ENCODE measurements around the gene C17orf114.

The C17orf114 gene

DNA sequence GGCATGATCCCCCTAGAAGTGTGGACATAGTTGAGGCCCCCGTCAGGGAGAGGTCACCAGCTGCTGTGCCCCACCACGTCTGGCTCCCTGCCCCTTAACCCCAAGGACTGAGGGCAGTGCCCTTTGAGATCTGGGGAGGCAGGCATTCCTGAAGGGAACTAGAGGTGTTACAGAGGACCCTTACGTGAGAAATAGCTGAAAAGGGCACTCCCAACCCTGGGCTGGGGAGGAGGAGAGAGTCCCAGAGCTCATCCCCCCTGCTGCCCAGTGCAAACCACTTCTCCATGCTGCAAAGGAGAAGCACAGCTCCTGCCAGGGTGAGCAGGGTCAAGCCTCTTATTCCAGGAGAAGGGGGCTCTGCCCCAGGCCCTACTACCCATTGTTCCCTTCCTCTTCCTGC is 20.7 kb upstream of the C17orf114 start:
- no peak for DNase-seq

DNA sequence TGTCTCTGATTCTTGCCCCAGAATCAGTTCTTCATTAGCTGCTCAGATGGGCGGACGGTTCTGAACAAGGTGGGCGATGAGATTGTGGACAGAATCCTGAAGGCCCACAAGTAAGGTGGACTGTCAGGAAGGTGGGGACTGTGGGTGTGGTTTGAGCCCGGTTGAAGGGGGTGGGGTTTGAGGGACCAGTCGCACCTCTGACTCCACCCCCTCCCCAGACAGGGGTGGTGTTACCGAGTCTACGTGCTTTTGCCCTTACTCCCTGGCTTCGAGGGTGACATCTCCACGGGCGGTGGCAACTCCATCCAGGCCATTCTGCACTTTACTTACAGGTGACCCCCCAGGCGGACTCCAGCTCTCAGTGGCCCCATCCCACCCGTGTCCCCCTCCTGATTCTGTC is 16.1 kb upstream of the C17orf114 start:
- DNase-seq, result no peak

DNA sequence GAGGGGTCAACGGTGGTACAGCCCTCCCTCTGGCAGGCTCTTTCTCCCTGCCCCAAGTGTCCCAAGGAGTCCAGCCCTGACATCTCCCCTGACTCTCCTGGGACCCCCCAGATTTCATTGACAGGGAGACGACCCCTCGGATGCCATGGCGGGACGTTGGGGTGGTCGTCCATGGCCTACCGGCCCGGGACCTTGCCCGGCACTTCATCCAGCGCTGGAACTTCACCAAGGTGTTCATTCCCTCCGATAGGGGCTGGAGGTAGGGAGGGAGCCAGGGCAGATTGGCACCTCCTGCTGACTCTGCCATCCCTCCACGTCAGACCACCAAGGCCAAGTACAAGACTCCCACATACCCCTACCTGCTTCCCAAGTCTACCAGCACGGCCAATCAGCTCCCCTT is 14.7 kb upstream of the C17orf114 start:
- no peak for DNase-seq

DNA sequence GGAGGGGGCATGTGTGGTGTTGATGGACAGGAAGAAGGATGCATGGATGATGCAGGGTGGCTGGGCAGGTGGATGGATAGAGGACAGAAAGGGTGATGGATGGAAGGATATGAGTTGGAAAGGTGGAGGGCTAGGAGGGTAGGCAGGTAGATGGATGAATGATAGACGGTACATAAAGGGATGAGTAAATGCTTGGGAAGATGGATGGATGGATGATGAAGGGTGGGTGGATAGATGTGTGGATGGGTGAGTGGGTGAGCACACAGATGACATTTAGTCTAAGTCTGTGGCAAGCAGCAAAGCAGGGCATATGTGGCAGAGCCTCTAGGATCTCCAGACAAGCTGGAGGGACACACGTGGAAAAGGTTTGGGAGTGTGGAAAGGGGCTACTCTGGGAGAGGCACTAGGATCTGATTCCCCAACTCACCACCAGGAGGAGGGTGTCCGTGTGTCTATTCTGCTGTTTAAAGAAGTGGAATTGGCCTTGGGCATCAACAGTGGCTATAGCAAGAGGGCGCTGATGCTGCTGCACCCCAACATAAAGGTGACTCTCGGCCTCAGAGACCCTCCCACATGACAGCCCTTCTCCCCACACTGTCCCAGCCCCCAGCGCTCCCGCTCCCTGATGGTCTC is 13.0 kb upstream of the C17orf114 start:
- DNase-seq, result no peak

DNA sequence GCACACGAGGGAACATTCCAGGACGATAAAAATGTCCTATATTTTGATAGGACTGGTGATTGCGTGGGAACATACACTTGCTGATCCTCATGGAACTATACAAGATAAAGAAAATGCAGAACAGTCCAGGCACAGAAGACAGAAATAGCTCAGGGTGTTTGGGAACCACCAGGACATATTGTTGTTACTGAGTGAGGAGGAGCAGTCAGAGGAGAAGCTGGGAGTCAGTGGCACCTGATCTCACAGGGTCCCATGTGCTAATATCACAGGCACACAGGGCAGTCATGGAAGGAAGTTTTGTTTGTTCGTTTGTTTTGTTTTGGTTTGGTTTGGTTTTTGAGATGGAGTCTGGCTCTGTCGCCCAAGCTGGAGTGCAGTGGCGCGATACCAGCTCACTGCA is 10.6 kb upstream of the C17orf114 start:
- no peak for DNase-seq

DNA sequence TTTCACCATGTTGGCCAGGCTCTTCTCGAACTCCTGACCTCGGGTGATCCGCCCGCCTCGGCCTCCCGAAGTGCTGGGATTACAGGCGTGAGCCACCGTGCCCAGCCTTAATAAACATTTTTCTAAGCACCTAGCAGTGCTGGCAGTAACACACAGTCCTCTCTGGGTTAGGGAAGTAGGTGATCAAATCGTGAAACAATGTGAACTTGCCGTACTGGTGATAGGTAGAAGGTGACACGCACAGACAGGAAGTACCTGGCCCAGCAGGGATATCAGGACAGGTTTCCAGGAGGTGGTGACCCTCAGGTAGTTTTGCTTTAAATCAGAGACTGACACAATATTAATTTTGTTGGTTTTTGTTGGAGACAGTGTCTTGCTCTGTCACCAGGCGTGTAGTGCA is 9.3 kb upstream of the C17orf114 start:
- DNase-seq, result no peak

DNA sequence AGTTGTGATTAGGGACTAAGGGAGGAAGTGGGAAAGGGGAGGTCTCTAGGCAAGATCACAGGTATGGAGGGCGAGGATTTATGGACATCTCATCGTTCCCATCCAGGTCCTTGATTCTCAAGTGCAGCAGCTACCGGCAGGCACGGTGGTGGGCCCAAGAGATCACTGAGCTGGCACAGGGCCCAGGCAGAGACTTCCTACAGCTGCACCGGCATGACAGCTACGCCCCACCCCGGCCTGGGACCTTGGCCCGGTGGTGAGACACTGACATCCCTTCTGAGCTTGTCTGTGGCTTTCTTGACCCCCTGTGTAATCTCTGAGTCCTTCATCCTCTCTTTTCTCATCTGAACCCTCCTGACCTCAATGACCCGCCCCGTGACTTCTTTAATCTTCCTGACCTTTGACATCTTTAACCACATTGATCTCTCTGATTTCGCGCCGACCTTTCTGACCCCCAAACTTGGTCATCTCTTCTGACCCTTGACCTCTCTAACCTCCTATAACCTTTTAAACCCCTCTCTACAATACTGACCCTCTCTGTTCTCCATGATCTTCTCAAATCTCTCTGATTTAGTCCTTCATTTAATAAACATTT is 8.7 kb upstream of the C17orf114 start:
- no peak for DNase-seq

DNA sequence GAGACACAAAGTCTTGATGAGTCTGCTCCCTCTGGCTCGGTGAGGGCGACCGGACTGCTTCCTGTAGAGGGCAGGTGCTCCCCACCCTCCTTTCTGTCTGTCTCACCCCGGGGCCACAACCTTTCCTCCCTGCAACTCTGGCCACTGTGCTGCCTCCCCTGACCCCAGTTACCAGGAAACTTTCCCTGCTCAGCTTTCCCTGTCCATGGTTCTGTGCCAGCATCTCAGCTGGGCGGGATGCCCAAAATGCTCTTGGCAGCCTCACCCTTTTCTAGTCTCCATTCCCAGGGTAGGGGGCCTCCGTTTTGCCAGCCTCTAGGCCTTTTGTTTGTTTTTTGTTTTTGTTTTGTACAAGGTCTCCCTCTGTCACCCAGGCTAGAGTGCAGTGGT is 6.2 kb upstream of the C17orf114 start:
- DNase-seq, result no peak

DNA sequence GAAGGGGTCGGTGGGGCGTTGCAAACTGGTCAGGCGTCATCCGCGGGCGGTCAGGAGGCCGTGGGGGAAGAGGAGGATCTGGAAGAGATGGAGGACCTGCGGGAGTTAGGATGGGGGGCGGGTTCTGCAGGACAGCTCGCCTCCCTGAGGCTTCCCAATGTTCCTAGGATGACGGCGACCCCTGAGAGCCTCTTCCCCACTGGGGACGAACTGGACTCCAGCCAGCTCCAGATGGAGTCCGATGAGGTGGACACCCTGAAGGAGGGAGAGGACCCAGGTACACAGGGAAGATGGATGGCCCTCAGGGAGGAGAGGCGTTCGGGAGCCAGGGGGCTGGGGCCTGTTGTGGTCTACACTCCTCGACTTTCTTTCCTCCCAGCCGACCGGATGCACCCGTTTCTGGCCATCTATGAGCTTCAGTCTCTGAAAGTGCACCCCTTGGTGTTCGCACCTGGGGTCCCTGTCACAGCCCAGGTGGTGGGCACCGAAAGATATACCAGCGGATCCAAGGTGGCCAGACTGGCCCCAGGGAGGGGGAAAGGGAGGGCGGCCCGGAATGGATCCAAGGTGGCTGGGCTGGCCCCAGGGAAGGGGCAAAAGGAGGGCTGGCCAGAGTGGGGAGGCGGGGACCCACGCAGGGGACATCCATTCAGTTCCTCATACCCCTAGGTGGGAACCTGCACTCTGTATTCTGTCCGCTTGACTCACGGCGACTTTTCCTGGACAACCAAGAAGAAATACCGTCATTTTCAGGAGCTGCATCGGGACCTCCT is 5.7 kb upstream of the C17orf114 start:
- DNase-seq, result no peak

DNA sequence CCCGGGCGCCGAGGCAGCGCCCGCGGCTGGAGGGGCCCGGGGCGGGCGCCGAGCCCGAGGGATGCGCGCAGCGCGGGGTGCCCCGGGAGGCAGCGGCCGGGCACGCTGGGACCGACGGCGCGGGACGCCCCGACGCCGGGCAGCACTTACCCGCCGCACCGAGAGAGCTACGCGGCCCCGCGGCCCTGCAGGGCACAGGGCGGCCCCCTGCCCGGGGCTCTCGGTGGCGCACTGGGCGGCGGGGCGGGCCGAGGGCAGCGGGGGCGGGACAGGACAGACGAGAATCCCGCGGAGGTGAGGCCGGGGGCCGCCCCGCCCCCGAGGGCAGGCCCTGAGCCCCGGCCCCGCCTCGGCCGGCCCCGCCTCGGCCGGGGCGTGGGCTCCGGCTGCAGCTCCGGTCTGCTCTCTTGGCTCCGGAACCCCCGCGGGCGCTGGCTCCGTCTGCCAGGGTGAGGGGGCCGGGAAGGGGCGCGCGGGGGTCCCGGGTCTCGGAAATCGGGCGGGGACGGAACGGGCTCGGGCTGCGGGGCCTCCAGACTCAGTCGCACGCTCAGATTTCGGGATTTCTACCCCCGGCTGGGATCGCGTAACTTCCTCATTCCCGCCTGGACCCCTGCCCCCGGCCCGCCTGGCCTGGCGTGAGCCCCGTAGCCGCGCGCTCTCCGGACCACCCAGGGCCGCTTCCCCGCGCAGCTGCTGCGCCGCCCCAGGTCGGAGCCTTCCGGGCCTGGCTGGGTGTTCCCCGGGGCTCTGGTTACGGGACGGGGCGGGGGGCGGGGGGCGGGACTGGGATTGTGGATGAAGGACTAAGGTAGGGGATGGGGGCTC is 4.9 kb upstream of the C17orf114 start, which contains the start of gene PLD2:
Gene PLD2 (plus strand): TSS at position 376 of the 828 bp plus-strand sequence. CDS start 621 bp downstream, outside the sequence.
- DNase-seq, result peak; percentile 60

DNA sequence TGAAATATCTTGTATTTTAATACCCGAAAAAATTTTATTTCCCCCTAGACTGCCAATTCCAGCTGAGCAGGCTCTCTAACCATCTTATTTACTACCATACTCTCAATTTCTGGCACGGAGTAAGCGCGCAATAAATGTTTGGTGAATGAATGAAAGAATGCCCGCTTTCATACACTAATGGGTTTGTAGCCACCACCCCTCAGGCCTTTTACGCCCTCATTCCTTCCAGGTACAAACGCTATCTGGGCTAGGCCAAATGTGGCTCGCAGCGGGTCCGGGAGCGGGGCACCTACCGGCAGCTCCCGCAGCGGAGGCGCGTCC is 4.3 kb upstream of the C17orf114 start:
- DNase-seq, result no peak

DNA sequence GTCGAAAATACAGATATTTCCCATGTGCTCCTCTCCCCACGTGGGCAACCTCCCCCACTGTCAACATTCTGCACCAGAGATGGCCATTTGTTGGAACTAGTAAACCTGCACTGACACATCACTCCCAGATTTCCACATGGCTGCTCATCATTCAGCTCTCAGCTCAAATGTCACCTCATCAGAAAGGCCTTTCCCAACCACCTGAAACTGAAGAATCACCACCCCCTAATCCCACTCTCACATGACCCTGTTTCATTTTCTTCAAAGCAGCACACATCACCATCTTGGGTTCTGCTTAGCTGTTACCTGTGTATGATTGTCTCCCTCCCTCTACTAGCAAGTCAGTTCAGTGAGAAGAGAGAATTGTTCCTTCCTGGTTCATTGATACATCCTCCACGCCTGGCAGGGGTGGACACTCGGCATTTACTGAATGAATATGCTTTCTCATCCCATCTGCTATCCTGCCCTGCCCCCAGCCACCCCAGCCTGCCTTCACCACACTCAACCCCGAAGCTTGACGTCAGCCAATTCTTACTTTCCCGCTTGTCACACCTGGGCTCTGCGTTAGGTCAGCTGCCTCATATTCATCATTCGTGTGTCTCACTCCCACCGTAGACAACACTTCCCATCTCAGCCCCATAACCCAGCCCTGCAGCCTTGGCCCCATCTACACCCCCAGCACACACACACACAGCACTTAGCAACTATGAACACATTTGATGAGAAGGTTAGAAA is 1.5 kb downstream of the C17orf114 start:
- DNase-seq, result no peak

DNA sequence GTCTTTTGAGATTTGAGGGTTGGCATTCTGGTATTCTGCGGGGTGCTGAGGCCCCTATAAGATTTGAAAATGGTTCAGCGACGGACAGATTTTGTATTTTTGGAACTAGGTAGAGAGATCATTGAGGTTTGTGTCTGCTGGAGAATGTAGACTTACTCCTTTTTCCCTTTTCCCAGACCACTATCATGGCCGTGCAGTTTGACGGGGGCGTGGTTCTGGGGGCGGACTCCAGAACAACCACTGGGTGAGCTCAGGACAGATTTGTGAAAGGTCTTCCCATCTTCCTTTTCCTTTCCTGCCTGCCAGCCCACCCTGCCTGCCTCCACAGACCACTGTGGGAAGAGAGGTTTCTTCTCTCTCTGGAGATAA is 5.6 kb downstream of the C17orf114 start:
- no peak for DNase-seq

DNA sequence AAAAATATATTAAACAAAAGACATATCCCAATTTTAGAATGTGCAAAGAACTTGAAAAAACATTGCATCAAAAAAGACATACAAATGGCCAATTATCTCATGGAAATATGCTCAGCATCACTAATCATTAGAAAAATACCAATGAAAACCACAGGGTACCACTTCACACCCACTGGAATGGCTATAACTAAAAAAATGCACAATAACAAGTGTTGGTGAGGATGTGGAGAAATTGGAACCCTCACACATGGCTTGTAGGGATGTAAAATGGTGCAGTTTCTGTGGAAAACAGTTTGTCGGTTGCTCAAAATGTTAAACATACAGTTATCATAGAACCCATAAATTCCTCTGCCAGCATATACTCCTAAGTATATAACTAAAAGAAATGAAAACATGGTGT is 7.0 kb downstream of the C17orf114 start:
- no peak for DNase-seq

DNA sequence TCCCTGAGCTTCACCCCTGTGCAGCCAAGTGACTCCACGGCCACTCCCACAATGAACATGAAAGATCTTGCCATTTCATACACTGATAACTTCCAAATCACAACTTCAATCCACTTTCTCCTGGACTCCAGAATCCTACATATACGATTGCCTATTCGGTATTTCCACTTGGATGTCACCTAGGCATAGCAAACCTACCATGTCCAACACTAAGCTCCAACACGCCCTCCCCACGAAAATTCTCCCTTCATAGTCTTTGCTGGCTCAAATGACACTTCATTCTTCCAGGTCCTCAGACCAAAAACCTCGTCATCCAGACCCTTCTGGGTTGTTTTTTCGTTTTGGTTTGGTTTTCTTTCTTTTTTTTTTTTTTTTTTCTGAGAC is 11.4 kb downstream of the C17orf114 start:
- DNase-seq, result no peak

DNA sequence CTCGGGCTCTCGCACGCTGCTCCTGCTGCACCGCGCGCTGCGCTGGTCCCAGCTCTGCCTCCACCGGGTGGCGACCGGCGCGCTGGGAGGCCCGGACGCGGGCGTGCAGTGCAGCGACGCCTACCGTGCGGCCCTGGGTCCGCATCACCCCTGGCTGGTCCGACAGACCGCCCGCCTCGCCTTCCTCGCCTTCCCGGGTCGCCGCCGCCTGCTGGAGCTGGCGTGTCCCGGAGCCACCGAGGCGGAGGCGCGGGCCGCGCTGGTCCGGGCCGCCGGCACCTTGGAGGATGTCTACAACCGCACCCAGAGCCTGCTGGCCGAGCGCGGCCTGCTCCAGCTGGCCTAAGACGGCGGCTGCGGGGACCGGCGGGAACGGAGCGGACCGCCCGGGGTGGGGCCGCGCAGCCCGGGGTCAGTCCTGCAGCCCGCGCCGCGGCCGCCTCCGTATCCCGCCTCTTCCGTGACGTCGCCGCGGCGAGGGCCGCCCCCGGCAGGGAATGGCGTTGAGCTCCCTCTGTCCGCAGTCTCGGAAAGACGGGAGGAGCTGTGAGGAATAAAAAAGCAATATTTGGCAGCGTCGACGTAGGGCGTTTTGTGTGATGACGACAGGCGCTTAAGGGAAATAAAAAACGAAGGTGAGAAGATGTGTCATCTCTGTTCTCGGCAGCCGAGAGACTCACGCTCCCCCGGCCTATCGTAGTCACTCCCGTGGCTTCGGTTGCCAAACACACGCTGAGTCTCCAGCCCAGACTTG is 12.0 kb downstream of the C17orf114 start:
- DNase-seq, result peak; percentile 80

DNA sequence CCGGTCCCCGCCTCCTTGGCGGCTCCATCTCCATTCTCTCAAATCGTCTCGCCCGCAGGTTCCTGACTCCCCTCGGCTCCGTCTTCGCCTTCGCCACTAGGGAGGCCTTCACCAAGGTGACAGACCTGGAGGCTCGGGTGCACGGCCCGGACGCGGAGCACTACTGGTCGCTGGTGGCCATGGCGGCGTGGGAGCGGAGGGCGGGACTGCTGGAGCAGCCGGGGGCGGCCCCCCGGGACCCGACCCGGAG is 12.5 kb downstream of the C17orf114 start:
- no peak for DNase-seq

DNA sequence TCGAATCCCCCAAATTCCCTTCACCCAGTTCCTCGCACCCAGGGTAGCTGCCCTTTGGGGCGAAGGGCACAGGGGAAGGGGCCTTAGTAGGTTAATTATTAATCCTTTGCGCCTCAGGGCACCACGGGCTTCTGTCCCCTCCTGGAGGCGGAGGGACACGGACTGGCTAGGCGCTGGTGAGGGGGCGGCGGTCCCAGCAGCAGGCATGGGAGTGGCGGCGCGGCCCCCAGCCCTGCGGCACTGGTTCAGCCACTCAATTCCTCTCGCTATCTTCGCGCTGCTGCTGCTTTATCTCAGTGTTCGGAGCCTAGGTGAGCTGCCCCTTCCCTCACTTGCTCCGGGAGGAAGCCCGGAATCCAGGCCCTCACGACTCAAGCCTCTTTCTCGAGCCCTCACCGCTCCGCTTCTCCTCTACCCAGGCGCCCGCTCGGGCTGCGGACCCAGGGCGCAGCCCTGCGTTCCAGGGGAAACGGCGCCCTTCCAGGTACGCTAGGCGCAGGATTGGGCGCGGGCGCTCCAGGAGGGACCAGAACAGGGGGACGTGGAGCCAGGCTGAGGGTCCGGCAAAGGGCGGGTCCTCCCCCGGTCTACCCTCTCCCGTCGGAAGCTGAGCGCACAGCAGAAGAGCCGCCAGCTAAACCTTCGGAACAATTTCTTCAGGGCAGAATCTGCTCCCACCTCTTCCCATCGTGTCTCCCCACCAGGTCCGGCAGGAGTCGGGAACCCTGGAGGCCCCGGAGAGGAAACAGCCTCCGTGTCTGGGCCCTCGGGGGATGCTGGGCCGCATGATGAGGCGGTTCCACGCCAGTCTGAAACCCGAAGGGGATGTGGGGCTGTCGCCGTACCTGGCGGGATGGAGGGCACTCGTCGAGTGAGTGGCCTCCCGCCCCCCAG is 13.1 kb downstream of the C17orf114 start, which contains the start of gene GLTPD2:
Gene GLTPD2 (plus strand): TSS at position 158 of the 894 bp plus-strand sequence. CDS start 48 bp downstream, at position 206.
- no peak for DNase-seq

DNA sequence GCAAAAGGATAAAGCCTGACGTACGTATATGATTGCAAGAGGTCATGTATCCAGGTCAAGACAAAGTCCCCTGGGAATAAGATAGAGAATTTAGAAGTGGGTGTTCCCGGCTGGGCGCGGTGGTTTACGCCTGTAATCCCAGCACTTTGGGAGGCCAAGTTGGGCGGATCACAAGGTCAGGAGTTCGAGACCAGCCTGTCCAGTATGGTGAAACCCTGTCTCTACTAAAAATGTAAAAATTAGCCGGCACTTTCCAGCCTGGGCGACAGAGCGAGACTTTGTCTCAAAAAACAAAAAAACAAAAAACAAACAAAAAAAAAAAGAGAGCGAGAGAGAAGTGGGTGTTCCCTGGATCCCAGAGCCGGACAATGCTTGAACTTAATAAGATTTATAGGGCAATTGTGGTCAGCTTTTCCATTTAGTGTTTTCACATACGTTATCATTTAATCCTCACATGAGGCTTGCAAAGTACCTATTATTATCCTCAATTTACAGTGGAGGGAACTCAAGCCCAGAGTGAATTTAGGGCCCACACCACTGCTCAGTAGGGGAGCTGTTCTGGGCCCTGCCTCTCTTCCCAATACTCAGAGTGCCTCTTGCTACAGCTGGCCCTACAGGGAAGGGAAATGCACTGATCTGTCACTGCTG is 13.8 kb downstream of the C17orf114 start:
- no peak for DNase-seq

DNA sequence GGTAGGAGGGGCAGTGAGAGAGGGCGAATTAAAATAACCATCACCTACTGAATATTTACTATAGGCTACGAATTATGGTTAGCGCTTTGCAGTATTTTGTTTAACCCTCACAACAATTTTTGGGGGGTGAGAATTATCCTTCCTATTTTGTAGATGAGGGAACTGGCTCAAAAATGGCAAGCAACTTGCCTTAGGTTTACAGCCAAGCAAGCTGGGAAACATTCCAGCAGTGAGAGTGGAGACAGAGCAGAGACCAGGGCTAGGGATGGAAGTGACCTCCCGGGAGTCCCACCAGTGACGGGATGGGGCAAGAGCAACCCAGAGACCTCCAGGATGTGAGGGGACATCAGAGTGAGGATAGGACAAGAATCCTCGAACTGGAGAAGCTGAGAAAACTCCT is 15.6 kb downstream of the C17orf114 start:
- no peak for DNase-seq

DNA sequence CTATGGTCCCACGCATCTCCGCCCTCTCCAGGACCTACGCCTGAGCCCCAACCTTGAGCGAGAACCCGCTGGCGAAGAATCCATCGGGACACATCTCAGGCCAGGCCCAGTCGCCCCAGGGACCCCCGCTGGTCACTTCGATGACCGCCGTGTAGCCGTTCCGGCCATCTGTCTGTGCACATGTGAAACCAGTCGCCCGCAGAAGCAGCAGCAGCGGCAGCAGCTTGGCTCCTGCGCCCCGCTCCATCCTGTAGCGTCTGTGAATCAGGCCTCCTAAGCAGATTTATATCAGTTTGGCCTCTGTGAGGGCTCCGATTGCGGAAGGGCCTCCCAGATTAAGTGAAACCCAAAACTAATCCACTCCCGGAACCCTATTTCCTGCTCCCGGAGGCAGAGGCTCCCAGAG is 16.0 kb downstream of the C17orf114 start, which contains the start of gene VMO1:
Gene VMO1 (minus strand): TSS at position 259 of the 406 bp plus-strand sequence. CDS start 12 bp downstream, at position 247.
- DNase-seq, result no peak
